ENCODE results near the gene KDELR3.

KDELR3 gene

DNA sequence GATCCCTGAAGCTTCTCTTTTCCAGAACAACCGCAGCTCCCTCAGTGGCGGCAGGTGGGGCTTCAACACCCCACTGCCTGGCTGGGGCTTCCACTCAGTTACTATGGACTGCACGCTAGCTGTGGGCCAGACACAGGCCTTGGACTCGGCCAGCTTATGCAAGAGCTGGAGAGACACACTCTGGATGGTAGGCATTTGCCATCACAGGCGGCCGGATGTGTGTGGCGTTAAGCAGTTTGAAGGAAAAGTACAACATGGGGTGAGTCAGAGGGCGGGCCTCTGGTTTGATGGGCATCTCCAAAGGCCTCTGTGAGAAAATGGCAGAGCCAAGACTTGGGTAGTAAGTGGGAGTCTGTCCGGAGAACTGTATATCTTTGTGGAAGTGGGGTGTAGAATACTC lies 30.5 kb upstream of the KDELR3 start:
- in situ Hi-C loops (cut with MboI; ENCODE audit: low sequenced_read_pairs) = no loop called here

DNA sequence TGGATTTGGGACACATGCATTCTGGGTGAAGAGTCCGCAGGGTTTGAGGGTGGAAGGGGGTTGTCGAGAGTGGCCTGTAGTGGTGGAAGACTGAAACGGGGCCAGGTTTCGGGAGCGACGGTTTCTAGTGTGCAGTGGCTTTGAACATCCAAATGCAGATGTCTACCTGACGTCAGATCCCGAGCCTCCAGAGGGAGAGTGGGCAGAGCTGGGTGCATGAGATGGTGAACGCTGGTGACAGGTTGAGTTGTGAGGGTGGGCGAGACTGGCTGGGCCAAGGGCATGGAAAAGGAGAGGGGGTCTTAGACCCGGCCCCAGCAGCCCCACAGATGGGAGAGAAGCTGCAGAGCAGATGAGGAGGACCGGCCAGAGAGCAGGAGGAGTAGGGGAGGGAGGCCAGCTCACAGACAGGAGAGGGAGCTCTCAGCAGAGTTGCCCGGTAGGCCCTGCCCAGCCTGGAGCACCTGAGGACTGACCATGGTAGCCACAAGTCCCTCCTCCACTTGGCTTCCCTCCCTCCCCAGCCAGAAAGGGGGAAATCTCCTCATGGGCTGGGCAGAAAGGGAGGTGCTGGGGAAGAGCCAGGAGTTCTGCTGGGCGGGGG lies 27.0 kb upstream of the KDELR3 start:
- in situ Hi-C loops (cut with MboI; ENCODE audit: low sequenced_read_pairs) = no loop called here

- in situ Hi-C loops (cut with MboI; ENCODE audit: low sequenced_read_pairs) = no loop called here
These were observed 26.1 kb upstream of the KDELR3 start for GRCh38 chr22:38441620-38442287.

- in situ Hi-C loops (cut with MboI; ENCODE audit: low sequenced_read_pairs) = no loop called here
These were observed 24.8 kb upstream of the KDELR3 start for GRCh38 chr22:38442967-38443627.

DNA sequence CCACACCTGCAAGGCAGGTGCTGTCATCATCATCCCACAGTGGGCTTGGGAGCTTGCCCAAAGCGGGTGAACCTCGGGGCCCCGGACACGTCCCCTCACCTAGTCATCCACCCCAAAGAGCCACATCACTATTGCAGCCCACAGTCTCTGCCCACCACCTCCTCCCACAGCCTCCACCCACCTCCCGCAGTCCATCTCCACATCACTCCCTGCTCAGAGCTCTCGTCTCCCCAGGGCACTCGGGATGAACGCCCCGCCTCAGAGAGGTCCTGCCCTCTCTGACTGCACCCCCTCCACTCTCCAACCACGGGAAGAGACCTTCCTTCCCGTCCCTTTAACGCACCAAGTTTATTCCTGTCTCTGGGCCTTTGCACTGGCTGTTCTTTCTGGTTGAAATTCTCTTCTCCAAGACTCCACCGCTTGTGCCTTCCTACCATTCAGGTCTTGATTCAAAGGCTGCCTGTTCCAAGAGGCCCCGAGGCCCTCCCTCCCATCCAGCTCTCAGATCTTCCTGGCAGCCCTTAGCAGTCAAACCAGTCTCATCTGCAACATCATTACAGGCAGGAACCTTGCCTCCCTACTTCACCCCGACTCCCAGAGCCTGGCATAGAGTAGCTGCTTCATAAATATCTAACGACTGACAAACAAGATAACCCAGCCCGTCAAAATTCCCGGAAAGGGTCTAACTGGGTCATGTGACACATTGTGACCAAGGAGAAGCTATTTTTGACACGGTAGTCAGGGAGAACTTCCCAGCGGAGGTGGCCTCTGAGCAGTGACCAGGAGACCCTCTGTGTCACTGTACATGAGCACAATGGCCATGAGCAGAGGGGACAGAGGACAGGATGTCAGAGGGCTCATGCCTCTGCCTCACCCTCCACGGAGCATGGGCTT lies 24.0 kb upstream of the KDELR3 start:
- in situ Hi-C loops (cut with MboI; ENCODE audit: low sequenced_read_pairs) = no loop called here

DNA sequence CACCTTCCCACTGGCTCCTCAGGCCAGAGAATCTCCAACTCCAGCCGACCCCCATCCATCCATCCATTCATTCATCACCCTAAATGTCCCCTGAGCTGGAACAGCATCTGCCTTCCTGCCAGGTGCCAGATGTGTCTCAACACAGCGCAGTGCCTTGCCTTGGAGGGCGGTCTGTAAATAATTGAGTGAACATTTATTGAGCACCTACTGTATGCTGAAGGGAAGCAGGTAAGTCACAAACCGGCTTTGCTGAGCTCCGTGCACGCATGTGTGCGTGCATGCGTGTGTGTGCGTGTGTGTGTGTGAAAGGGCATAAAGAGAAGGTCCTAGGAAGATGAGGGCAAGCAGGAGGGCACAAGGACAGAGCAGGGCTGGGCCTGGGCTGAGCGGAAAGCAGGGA lies 23.1 kb upstream of the KDELR3 start:
- in situ Hi-C loops (cut with MboI; ENCODE audit: low sequenced_read_pairs) = no loop called here

DNA sequence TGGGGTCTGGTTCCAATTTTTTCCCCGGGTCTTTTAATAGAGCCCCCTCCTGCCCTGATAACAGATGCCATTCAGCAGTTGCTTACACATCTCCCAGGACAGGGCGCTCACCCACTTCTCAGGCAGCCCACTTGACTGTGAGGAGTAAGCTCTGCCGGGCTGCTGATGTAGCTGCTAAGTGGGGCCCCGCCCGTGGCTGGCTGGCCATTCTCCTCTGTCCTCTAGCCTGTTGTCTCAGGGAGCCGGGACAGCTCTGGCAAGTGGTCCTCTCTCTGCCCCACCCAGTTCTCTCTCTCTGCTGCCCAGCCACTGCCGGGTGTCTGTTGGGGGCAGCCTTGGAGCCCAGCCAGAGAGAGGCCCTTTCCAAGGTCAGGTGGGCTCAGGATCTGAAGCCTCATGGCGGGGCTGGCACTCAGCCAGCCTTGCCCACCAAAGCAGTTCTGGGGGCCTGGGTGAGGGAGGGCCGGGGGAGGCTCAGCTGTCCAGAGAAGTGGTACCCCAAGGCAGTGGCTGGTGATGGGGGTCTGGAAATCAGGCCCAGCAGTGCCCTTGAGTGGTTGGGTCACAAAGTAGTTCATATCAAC lies 21.8 kb upstream of the KDELR3 start:
- in situ Hi-C loops (cut with MboI; ENCODE audit: low sequenced_read_pairs) = no loop called here

GRCh38 chr22:38448945-38449745 lies 18.8 kb upstream of the KDELR3 start:
- in situ Hi-C loops (cut with MboI; ENCODE audit: low sequenced_read_pairs) = no loop called here

GRCh38 chr22:38449776-38450175 lies 18.1 kb upstream of the KDELR3 start:
- in situ Hi-C loops (cut with MboI; ENCODE audit: low sequenced_read_pairs) = no loop called here

GRCh38 chr22:38450234-38450797 lies 17.6 kb upstream of the KDELR3 start:
- in situ Hi-C loops (cut with MboI; ENCODE audit: low sequenced_read_pairs) = no loop called here

DNA sequence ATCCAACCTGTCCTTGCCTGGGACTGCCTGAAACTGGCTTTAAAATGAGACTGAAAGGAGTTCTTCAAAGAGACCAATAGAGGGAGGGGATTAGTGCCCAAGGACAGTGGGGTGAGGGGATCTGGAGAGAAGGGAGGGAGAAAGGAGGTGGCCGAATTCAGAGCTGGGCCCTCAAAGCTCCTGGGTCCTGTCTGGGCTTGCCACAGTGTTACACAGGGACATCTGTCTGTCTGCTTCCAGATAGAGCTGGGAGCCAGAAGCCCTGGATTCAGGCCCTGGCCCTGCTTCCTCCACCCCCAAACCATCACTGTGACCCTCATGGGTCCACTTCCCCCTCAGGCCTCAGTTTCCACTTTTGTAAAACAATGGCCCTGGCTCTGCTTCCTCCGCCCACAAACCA lies 16.5 kb upstream of the KDELR3 start:
- in situ Hi-C loops (cut with MboI; ENCODE audit: low sequenced_read_pairs) = no loop called here

DNA sequence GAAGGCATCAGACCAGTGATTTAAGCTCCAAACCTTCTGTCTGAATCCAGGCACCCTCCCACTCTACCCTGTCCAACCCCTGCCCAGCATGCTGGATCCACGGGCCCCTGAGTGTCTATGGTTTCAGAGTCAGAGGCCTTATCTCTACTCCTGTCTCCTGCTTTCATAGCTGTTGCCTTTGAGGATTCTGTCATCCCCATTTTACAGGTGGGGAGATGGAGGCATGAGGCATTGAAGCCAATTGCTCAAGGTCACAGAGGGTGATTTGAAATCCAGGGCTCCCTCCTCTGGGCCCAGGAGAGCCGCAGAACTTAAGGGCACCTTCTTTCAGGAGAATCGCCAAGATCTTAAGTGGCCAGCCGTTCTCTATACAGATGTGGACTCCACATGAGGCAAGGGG lies 16.0 kb upstream of the KDELR3 start:
- in situ Hi-C loops (cut with MboI; ENCODE audit: low sequenced_read_pairs) = no loop called here

DNA sequence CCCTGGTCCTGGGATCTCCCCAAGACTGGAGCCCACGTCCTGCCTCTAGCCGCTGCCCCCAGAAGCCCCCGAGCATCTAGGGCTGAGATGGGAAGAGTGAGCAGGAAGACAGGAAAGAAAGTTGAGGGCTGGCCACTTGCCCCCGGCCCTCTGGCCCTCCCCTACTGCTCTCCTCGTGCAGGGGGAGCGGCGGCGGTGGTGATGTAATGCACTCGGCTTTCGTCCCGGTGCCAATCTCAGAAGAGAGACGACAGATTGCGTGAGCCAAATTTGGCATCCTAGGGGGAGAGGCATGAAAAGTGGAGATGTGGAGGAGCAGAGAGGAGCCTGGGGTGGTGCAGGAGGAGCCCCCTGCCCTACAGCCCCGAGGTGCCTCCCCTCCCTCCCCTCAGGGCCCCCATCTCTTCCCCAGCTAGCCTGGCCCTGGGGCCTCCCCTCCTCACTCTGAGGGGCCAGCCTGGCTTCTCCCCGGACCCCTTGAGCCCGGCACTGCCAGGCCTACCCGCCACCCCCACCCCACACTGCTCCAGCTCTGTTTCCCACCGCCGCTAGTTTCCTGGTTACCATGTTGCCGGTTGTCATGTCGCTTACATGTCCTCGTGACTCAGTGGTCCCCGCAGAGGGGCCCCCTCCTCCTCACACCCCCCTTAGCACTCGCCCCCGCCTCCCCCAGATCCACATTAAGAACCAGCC lies 15.4 kb upstream of the KDELR3 start:
- in situ Hi-C loops (cut with MboI; ENCODE audit: low sequenced_read_pairs) = no loop called here

DNA sequence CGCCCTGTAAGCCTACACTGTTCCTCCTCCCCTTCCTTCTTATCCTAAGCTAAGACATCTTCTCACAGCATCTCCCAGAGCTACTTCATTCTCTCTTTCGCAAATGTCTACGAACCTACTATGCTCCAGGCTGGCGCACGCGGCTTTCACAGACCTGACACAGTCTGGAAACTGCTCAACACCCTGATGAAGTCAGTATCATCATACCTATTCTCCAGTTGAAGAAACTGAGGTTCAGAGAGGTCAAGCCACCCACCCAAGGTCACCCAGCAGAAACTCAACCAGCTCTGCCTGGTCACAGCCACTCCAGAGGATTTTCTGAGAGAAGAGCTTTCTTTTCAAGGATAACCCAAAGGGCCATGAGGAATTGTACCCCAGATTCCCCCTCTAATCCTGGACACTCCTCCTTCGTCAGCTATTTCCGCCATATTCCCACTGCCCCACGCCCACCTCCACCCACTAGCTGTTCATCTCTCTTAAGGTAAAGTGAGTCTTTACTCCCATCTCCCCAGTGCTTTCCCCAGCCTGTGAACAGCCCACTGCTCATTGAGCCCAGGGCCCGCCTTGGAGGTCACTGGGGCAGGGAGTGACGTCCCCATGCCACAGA lies 14.7 kb upstream of the KDELR3 start:
- in situ Hi-C loops (cut with MboI; ENCODE audit: low sequenced_read_pairs) = no loop called here

DNA sequence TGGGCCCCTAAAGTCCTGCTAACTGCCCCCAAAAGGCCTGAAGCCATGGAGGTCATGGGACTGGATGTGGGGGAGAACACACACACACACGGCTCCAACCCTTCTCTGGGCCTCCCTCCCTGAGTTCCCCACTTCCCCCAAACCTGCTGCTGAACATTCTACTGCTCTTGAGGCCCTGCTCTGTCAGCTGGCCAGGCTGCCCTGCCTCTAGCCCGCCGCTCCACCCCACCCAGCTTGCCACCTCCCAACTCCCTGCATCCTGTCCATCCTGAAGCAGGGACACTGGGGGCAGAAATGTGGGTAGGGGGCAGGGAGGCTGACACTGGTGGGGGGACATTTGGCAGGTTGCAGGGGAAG lies 13.9 kb upstream of the KDELR3 start:
- in situ Hi-C loops (cut with MboI; ENCODE audit: low sequenced_read_pairs) = no loop called here

DNA sequence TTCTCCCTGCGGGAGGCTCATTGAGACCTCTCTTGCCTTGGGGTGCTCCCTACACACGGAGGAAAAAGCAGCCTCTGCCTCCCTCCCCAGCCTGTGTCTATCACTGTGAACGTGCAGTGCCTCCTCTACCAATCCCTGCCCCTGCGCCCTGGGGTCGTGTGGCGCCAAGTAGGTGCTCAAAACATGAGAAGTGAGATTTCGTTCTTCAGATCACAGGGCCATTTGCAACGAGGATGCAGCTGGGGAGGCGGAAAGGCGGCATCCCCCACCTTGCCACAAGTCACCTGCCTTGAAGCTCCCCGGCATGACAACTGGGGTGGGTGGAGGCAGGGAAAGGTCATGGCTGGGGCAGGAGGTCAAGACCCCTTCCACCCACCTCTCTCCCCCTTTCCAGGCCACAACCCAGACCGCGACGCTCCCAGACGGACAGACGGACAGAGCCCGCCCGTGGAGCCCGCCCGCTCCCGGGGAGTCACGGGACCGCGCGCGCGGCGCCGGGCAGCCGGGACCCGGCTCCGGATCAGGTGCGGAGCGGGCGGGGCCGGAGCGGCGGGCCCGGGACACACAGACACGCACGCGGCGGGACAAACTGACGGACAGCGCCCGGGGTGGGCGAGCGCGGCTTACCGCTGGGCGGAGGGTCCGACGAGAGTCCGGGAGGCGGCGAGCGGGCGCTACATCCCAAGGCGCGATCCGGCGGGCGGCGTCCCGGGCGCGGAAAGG lies 13.4 kb upstream of the KDELR3 start:
- in situ Hi-C loops (cut with MboI; ENCODE audit: low sequenced_read_pairs) = no loop called here

DNA sequence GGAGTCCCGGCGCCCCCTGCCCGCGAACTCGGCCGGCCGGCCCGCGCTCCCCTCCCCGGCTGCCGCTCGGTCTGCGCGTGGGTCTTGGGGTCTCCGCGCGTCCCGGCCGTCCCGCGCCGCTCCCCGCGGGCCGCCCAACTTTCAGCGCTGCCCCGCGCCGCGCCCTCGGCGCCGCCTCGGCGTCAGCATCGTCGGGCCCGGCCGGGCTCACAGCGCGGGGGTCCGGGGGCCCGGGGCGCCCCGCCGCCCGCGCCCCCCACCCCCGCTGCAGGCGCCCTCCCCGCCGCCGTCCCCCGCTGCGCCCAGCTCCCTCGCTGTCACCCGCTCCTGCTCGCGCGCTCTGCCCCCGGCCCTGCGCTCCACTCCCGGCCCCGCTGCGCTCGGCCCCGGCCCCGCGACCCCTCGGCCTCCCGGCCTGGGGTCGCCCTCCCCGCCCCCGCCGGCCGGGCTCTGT lies 12.8 kb upstream of the KDELR3 start, which contains the start of gene KCNJ4:
Gene KCNJ4 (minus strand): TSS at position 124 of the 454 bp plus-strand sequence. CDS start 27,067 bp downstream, outside the sequence.
- in situ Hi-C loops (cut with MboI; ENCODE audit: low sequenced_read_pairs) = no loop called here
